Activated CD4-positive, alpha-beta T cell treated with anti-CD3 and anti-CD28 coated beads, Interleukin-2, amount 50 U/mL, for 16 hours (primary cell): ENCODE results near the gene ADORA3.

Experiments
- DNase-seq: peaks from one replicate; pipeline ENCODE4 v3.0.0-alpha.2; 2020

ADORA3 gene

DNA sequence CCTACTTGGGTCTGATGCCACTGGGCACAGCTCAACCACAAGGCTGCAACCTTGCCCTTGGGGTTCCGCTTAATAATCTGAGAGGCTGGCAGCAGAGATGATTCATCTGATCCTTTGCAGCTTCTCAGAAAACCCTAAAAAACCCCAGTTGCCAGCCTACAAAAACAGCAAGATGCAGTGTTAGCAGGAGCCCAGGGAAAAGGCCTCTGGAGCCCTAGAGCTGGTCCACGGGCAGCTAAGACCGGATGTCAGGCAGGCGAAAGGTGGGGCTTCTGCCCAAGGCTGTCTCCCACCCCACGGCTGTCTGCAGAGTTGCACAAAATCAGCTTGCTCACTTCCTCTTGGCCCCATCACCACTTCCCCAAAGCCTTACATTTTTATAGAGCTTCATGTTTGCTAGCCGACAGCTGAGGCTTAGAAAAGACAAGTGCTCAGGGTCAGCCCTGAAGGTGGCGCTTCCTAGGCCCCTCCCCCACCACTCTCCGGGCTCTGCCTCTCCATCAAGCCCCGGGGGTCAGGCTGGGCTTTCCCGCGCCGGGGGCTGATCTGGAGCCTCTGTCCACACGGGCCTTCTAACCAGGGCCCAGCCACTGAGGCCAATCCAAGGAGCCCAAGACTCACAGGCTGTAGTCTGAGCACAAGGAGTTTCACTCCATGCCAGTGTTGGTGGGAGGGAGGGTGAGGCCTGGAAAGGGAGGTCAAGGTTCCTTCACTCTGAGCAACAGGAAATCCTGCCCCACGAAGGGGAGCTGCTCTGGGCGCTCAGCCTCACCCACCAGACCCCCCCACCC lies 4.2 kb upstream of the ADORA3 start:
- peak; percentile 92 for DNase-seq

DNA sequence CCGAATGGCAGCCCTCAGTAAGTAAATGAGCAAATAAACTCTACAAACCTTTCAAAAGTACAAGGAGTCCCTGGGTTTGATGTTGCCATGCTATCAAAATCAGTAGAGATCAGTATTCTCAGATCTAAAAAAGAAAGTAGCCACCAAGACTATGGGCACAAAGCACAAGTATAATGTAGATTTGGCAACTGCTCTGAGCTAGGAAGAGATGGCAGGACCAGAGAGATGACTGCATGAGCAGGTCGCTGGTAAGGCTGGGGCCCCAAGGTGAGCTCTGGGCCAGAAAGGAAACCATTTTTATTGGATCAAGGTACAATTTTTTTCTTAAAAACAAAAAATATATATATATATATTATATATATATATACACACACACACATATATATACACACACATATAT lies 3.1 kb upstream of the ADORA3 start:
- peak; percentile 15 for DNase-seq

DNA sequence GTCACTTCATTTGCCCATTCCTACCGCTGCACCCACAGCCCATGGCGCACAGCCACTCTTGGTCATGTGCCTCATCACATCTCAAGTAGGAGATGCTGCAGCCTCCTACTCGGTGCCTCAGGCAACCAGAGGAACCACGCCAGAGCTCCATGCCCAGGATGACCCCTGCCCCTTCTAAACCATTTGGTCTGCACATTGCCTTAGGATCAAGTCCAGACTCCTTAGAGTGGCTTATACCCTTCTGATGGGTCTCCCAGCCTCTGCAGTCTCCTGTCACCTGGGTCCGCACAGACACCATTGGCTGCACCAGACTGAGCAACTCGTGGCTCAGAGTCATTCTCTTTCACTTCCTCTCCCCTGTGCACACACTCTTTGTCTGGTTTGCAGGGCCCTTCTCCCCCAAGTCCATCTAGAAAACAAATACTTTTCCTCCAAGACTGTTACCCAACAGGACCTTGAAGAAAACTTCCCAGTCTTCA lies 2.2 kb upstream of the ADORA3 start:
- DNase-seq: peak; percentile 26

DNA sequence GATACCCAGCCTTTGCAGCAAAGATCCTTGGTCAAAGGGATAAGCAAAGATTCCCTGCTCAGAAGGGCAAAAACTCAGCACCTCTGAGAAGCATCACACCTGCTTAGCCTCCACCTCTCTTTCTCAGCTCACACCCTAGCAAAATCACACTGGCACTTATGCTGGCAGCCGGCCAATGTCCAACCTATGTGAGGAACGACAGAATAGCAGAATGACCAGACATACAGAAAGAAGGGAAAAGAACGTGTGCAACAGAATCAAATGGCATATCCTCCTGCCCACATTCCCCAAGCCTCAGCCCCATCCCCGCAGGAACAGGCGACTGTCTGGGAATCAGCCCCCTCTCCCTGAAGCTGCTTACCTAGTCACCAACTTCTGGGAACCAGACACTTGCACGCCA lies 664 bp upstream of the ADORA3 start:
- DNase-seq: no peak

DNA sequence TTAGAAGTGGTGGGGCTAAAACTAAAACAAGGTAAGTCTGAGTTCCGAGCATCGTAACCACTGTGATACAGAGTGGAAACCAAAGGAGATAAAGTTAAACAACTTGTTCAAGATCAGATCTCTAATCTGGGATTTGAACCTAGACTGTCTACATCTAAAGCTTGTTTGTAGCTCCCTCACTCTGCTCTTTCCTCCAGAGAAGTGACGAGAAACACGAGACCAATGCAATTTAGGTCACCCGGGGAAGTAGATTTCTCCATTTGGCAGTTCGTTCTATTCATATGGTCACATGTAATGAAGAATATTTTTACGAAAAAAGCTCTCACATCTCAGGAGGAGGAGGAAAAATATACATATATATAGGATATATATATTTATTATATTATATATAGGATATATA lies 1.8 kb downstream of the ADORA3 start:
- DNase-seq: no peak

DNA sequence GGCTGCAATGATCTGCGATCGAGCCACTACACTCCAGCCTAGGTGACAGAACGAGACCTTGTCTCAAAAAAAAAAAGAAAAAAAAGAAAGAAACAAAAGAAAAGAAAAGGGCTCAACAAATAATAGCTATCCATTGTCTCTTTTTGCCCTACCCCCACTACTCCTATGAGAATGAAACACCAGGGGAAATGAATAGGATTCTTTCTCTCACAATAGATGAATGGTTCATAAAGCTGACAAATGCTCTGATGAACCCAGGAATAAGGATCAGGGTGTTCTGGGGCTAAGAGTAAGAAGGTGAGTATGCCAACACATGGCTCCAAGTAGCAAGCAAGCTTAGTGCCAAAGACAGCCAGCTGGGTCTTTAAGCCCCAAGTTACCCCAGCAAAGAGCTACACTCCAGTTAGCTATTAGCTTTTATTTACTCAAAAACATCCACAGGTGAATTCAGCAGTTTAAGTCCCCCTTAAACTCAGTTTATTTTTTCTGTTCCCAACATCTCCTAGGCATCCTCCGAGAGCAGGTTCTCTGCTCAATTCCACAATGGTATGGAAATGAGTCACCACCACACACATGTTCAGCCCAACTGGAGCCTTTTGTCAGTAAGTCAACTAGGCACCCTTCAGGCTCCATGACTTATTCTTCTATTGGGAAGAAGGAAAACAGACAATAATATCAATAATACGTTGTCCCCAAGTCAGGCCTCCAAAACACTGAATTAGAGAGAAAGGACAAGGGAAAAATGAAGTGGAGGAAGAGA lies 4.2 kb downstream of the ADORA3 start:
- DNase-seq: no peak

DNA sequence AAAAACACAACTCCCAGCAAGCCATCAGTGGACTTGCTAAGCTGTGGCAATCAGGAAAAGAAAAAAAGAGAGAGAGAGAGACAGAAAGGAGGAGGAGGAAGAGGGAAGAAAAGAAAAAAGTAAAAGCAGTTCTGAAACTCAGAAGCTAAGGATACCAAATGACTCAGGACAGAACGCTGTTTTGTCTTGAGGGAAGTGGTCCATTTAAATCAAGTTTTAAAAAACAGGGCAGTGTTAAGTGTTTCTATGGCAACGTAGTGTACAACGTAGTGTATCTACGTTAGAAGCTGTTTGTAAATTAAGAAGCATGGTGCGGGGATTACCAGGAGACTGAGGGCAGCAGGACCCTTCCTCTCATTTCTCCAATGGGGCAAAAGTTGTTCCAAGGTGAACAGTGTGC lies 5.8 kb downstream of the ADORA3 start:
- peak; percentile 46 for DNase-seq

DNA sequence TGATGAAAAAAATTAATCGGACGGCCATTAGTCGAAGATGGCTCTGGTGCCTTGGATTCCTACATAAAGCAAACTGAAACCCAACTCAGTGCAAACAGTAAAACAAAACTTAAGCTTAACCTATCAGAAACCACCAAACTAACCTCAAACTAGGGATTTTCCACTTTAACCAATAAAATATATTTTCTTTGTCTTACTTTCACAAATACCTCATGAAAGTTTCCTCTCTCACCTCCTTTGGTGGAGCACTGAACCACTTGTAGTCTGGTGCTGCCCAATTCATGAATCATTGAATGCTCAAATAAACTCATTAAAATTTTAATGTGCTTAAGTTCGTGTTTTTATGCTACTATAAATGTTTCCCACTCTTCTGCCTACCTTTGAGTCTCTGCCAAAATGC lies 7.0 kb downstream of the ADORA3 start:
- peak; percentile 60 for DNase-seq

DNA sequence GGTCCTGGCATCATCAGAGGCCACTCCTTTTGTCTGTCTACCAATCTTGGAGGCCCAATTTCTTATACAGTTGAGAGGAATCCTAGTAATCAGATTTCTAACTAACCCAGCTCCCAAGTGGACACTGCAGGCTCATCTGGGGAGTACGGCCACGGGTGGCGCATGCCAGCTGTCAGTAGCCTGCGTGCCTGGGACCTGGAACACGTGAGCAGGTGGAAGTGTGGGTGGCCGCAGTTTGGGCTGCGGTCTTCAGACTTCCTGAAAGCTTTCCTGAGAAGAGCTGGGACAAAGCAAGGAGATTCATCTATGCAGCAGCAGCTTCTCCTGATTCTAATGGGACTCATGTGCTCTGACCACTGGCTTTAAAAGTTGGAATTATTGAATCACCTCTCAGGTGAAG lies 12.4 kb downstream of the ADORA3 start:
- DNase-seq: no peak

DNA sequence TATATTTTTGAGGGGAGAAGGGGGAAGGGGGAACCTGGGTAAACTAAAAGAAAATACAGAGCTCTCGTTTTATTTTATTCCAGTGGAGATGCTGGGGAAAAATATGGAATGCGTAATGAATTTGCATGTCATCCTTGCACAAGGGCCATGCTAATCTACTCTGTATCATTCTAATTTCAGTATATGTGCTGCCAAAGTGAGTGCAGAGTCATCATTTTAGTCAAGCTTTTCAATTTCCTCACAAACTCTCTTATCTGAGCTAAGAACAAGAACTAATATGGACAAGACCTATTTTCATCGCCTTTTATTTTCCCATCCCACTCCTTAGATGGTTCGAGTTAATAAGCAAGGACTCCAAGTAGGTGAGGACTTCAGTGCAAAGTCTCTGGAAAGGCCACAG lies 13.2 kb downstream of the ADORA3 start:
- DNase-seq: no peak

DNA sequence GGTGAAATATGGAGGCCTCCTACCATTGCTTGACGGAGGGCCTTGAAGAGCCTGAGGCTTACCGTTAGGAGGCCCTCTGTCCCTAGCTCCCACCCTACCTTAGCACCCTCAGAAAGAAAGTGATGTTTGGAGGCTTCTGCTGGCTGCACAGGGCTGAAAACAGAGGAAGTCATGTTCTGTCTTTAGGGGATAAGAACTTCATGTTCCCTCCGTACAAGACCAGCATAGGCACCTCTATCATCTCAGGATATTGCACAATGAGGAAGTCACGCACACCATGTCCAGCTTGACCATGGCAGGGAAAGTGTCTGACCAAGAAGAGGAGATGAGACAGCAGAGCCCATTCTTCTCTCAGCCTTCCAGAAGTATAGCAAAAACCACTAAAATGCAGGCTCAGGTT lies 13.8 kb downstream of the ADORA3 start:
- DNase-seq: no peak

DNA sequence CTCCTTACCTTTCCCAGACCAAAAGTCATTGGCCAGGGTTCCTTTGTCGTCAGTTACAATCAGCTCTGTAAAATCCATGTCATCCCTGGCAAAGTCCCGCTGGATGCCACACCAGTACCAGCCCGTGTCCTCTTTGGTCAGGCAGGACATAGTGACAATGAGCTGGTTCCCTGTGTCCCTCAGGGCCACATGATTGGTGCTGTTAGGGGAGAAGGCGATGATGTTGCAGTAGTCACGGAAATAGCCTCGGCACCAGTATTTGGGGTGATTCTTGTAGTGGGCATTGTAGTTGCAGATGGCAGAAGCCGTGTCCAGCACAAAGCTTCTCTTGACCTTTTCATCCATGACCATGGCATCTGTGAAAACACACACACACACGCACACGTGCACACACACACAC lies 14.8 kb downstream of the ADORA3 start:
- no peak for DNase-seq

DNA sequence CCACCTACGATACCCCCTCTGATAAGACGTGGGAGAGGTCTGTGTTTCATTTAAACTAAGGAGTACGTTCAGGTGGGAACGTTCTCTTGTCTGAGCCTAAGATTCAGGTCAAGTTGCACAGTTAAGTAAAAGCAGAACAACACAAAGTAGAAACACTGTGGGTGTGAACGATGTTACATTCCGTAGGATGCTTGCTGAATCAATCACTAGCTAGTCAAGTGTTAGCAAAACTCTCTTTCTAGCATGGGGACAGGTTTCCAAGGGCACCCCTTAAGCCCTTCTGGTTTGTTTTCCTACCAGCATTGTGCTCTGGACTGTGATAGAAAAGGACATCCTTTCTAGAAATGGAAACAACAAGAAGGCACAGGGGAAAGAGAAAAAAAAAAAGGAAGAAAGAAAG lies 16.3 kb downstream of the ADORA3 start:
- DNase-seq: no peak

DNA sequence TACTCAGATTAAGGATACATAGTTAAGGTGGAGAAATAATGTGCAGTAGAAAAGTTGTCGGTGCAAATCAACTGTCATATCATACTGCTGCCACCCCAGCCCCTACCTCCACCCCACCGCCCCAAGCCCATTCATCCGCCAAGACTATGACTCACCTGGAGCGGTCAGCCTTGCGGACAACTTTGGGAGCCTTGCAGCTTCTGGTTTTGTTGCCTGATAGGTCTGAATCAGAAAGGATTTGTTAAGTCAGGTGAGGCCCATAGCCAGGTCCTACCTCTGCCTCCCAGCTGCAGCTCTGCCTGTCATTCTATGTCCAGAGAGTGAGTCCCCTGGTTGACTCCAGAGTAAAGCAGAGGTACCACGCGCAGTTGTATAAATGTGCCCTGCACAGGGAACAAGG lies 17.0 kb downstream of the ADORA3 start:
- DNase-seq: no peak

DNA sequence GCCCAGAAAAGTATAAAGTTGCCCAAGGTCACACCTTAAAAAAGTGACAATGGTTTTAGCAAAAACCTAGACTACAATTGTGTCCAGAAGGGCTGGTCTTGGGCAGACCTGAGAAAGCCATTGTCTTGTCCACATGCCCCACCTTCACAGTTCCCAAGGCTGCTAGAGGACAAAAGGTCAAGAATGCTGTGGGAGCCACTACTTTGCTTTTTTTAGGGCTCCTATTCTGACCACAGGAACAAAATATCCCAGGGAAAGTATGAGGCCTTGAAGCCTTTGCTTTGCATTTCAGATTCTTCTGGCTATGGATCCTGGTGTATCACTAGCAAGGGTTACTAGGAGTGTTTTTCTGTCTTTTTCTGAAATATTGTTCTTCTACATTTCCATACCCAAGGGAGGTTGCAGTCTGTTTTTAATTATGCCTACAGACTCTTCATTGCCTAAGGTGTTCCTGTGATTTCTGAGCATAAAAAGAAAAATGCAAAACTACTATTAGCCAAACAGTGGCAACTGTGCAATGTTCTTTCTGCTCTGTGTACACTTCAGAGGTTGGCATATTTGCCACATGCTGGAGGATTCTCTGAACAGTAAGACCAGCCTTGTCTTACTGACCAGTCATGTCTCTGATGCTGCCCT lies 18.9 kb downstream of the ADORA3 start:
- DNase-seq: no peak

DNA sequence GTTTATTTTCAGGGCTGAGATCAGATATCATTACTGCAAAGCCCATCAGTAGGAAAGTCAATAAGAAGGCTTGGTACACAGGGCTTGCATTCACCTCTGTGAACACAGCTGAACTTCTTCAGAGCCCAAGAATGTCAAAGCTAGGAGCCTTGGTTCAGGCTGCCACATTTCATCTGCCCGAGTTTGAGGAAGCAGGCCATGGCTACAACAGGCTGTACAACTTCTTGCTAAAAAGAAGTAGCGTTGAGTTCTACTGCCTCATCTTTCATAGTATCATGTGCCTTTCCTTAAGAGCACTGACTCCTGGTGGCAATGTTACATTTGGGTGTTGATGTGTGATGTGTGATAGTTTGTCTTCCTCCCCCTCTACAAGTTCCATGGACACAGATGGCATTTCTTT lies 19.6 kb downstream of the ADORA3 start:
- no peak for DNase-seq

DNA sequence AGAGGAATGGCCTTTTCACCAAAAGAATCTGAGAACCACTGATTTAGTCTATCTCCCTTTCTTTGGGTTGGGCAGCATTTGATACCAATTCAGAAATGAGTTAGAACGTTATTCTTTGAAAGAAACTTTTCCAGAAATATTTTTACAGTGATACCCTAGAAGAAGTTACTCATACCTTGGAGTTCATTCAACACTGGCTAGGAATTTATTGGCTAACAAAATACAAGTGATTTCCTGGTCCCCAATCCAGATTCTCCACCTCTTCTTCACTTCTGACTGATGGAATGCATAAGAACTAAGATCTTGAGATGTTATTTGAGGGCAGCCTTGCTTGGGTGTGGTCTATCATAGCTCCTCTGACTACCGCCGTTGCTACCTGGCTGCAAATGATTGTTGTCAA lies 20.3 kb downstream of the ADORA3 start:
- no peak for DNase-seq

DNA sequence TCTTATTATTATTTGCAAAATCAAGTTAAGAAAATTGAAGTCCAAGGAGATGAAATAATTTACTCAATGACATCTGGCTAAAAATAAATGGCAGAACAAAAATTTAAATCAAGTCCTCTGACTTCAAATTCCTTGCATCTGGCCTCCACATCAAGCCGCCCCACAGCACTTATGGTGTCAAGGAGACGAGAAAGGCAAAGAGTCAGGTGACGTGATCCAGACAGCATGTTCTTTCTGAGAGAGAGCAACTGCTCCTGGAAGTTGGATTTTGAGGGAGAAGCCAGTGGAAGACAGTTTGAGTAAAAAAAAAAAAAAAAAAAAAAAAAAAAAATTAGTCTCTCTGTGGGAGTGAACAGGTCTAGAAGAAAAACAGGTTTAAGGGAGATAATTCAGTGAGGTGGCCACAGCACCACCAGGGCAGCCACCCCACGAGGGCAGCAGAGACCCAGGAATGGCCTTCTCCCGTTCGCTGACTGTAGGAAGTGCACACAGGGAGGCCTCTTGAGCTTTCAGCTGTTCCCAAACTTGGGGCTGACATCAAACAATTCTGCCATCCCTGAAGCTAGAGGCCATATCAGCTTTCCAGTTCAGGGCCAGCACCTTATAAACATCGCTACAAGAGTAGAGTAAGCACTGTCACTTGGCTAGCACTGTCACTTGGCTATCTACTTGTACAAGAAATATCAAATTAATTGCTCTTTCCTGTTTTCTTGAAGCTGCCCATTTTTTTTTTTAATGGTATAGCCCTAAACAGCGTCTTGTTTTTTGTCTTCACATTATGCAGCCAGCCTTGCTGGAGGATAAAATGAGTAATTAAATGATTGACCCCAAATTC lies 21.8 kb downstream of the ADORA3 start:
- DNase-seq: peak; percentile 61

DNA sequence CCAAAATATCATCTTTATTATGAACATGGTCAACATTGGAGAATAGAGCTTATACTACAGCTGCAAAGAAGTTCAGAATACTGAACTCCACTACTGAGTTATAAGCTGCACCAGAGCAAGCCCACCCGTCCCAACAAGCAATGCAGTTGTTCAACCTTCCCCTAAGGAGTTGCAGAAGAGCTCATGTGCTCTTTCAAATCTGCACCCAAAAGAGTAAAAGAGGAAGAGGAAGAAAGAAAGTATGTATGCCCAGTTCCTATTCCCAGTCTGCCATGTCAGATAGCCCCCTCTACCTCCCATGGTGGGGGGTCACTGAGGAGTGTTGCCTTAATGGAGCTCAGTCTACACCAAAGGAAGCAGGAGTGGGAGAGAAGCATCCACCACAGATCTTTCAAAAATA lies 22.8 kb downstream of the ADORA3 start:
- DNase-seq: no peak

DNA sequence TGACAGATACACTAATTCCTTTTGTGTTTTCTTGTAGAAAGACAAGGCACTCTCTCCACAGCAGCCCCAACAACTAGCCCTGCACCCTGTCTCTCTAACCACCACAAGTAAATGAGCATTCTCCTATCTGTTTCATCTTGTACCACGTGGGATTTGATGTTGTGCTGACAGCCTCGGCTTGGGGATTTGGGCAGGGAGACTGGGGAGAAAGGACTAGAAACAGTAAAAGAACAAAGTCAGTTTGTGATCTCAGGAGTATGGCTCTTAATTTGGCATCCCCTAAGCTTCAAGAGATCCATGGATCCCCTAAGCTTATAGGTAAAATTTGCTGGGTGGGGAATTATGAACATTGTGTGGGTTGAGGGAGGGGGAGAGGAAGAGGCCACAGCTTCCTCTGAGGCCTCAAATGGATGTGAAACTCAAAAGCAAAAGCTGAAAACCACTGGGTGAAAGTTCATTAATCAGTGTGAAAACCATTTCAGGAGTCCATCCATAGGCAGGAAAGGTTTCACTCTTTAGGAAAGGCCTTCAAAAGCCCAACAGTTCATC lies 26.6 kb downstream of the ADORA3 start:
- DNase-seq: peak; percentile 58

DNA sequence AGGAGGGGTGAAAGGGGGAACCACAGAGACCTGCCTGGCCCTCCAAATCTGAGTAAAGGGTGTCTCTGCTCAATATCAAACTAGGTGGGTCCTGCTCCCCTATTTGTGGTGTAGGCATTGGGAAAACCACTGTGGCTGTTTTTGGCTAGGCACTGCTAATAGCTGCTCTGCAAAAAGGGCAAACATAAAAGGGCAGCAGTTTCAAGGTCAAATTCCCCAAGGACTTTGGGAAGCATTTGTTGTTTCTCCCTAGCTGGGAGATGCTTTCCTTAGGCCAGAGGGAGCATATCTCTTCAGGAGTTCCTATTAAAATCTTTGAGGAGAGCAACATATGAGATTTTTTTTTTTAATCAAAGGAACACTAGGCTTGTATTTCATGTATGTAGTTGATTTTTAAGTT lies 27.2 kb downstream of the ADORA3 start:
- no peak for DNase-seq

DNA sequence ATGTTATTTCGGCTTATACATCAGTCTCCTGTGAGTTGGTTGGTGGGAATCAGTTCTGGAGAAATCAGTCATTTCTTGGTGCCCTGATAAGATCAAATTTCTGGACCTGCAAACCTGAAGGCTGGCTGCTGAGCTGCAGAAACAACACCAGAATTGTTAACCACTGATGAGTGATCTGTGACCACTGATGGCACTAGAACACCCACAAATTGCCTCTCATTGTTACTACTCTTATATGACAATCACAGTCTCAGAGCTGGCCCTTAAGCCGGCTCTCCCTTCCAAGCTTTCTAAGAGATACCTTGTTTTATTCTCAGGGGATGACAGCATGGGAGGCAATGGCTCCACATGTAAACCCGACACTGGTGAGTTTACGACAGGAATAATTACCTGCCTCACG lies 27.7 kb downstream of the ADORA3 start:
- DNase-seq: peak; percentile 90

DNA sequence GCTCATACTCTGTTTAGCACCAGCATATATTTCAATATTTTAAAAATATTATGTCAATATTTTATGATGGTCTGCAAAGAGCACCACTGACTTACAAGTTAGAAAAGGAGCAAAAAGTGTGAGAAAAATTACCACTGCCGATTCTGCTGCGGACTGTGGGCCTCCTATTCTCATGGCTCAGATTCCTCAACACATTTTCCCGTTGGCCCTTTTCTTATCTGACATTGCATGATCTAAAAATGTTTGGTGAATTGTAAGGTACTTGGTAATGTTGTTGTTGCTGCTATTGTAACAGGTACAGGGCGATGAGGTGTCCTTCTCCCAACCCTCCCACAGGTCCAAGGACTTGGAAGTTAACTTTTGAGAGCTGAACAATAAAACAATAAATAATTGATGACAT lies 28.9 kb downstream of the ADORA3 start:
- no peak for DNase-seq
